Daoy (cell line): ENCODE data around the gene SOX8. TPM values are rescaled to one million over a fixed set of nuclear protein-coding genes. Genes with fewer than 3 reads are reported as not detected.
A peak's percentile ranks its signal among the peaks of the same experiment; 100 is the strongest.

Source experiments
- DNase-seq: peaks from one replicate; pipeline ENCODE4 v3.0.0-alpha.2; 2015; ENCODE audit warnings: low read depth
- total RNA-seq: library from RNA; depleted of rRNA; stranded (reverse); fragments of >200 nt; shearing (Covaris generic); gene quantifications from 2 replicates; pipeline ENCODE4 v1.2.3, GENCODE V29; 2014

Gene SOX8
- total RNA-seq, 1 experiment from 2014 or later = 0.17 TPM

GRCh38 chr16:1006781-1007180, 25.2 kb downstream of the SOX8 start:
- DNase-seq = no peak

GRCh38 chr16:1007284-1007850, 25.8 kb downstream of the SOX8 start:
- no peak for DNase-seq

GRCh38 chr16:1008085-1008484, 26.5 kb downstream of the SOX8 start:
- DNase-seq = no peak

- DNase-seq = no peak
Observed at GRCh38 chr16:1009358-1010150, 28.0 kb downstream of the SOX8 start.

GRCh38 chr16:1010251-1010650, 28.7 kb downstream of the SOX8 start:
- no peak for DNase-seq

- no peak for DNase-seq
Observed at GRCh38 chr16:1010815-1011214, 29.2 kb downstream of the SOX8 start.

GRCh38 chr16:1011316-1012082, 29.9 kb downstream of the SOX8 start:
- no peak for DNase-seq

- DNase-seq = no peak
Observed at GRCh38 chr16:1012135-1012534, 30.6 kb downstream of the SOX8 start.

GRCh38 chr16:1012722-1013592, 31.4 kb downstream of the SOX8 start:
- no peak for DNase-seq

- DNase-seq = no peak
Observed at GRCh38 chr16:1013593-1013900, 32.0 kb downstream of the SOX8 start.

GRCh38 chr16:1014221-1014620, 32.7 kb downstream of the SOX8 start:
- no peak for DNase-seq

GRCh38 chr16:1014771-1015495, 33.4 kb downstream of the SOX8 start:
- no peak for DNase-seq

GRCh38 chr16:1018447-1019198, 37.1 kb downstream of the SOX8 start:
- DNase-seq = no peak

GRCh38 chr16:1019231-1020090, 37.9 kb downstream of the SOX8 start:
- peak; percentile 80 for DNase-seq

- no peak for DNase-seq
Observed at GRCh38 chr16:1020091-1020399, 38.5 kb downstream of the SOX8 start.

- DNase-seq = no peak
Observed at GRCh38 chr16:1020591-1020990, 39.0 kb downstream of the SOX8 start.

GRCh38 chr16:1021553-1022160, 40.1 kb downstream of the SOX8 start:
- no peak for DNase-seq

GRCh38 chr16:1022466-1022865, 40.9 kb downstream of the SOX8 start:
- no peak for DNase-seq

- no peak for DNase-seq
Observed at GRCh38 chr16:1024138-1024537, 42.6 kb downstream of the SOX8 start.
